Liver (tissue), 9 donors: ENCODE data around the gene CCDC192. TPM values are rescaled to one million over a fixed set of nuclear protein-coding genes. Genes with fewer than 3 reads are reported as not detected.

Source experiments
- DNase-seq: peaks from one replicate; pipeline ENCODE4 v3.0.0-alpha.2; 2017; ENCODE audit warnings: low spot score
- H3K27ac ChIP-seq, 2 donors: one replicate each; pipeline ENCODE4 v1.7.0; 2013; ENCODE audit warnings: inconsistent platforms in 2 of 2, low read length in 2 of 2, control low read depth in 1 of 2, low read depth in 1 of 2, mild to moderate bottlenecking in 1 of 2
- H3K27me3 ChIP-seq, 4 donors: one replicate each; pipeline versions ENCODE4 v1.6.1 to v1.7.0; 2013; ENCODE audit warnings: low read length in 3 of 4, inconsistent platforms in 1 of 4, mild to moderate bottlenecking in 1 of 4, moderate library complexity in 1 of 4; ENCODE audit not compliant: control insufficient read depth in 4 of 4, insufficient read depth in 4 of 4
- H3K36me3 ChIP-seq, 4 donors: one replicate each; pipeline versions ENCODE4 v1.6.1 to v1.7.0; 2013; ENCODE audit warnings: low read length in 3 of 4, mild to moderate bottlenecking in 3 of 4, low read depth in 1 of 4, moderate library complexity in 1 of 4; ENCODE audit not compliant: control insufficient read depth in 4 of 4, insufficient read depth in 3 of 4
- H3K4me1 ChIP-seq, 4 donors: one replicate each; pipeline versions ENCODE4 v1.6.1 to v1.7.0; 2013; ENCODE audit warnings: low read length in 3 of 4, mild to moderate bottlenecking in 3 of 4, moderate library complexity in 1 of 4; ENCODE audit not compliant: control insufficient read depth in 4 of 4, insufficient read depth in 4 of 4
- H3K4me3 ChIP-seq, 3 donors: one replicate each; pipeline versions ENCODE4 v1.6.1 to v1.7.0; 2013; ENCODE audit warnings: low read length in 3 of 3, control low read depth in 1 of 3, low read depth in 1 of 3, mild to moderate bottlenecking in 1 of 3
- H3K9ac ChIP-seq, 2 donors: one replicate each; pipeline ENCODE4 v1.7.0; 2013; ENCODE audit warnings: low read length in 2 of 2, mild to moderate bottlenecking in 2 of 2, moderate library complexity in 2 of 2, control low read depth in 1 of 2, low read depth in 1 of 2
- H3K9me3 ChIP-seq, 4 donors: one replicate each; pipeline versions ENCODE4 v1.6.1 to v1.7.0; 2013; ENCODE audit warnings: low read length in 3 of 4; ENCODE audit not compliant: control insufficient read depth in 4 of 4
- EGR1 ChIP-seq, 2 donors: IDR thresholded peaks; 2 replicates each; pipeline ENCODE4 v1.6.1; 2016 to 2018; ENCODE audit warnings: antibody characterized with exemption in 2 of 2, low read depth in 2 of 2
- FOXA1 ChIP-seq: IDR thresholded peaks from 2 replicates; pipeline ENCODE4 v1.6.1; 2016; ENCODE audit warnings: antibody characterized with exemption
- FOXA2 ChIP-seq: IDR thresholded peaks from 2 replicates; pipeline ENCODE4 v1.6.1; 2016; ENCODE audit warnings: antibody characterized with exemption
- HNF4A ChIP-seq, 2 donors: conservative IDR thresholded peaks; 2 replicates each; pipeline ENCODE4 v1.6.1; 2016; ENCODE audit warnings: antibody characterized with exemption in 2 of 2, mild to moderate bottlenecking in 2 of 2
- HNF4G ChIP-seq: IDR thresholded peaks from 2 replicates; pipeline ENCODE4 v1.6.1; 2016; ENCODE audit warnings: antibody characterized with exemption
- JUND ChIP-seq, 2 donors: IDR thresholded peaks; 2 replicates each; pipeline ENCODE4 v1.6.1; 2016; ENCODE audit warnings: antibody characterized with exemption in 2 of 2
- MAX ChIP-seq: IDR thresholded peaks from 2 replicates; pipeline ENCODE4 v1.6.1; 2016; ENCODE audit warnings: antibody characterized with exemption
- NR2F2 ChIP-seq: IDR thresholded peaks from 2 replicates; pipeline ENCODE4 v1.6.1; 2016; ENCODE audit warnings: antibody characterized with exemption
- RAD21 ChIP-seq, 2 donors: IDR thresholded peaks; 2 replicates each; pipeline ENCODE4 v1.6.1; 2016; ENCODE audit warnings: antibody characterized with exemption in 2 of 2, mild to moderate bottlenecking in 2 of 2
- REST ChIP-seq: IDR thresholded peaks from 2 replicates; pipeline ENCODE4 v1.6.1; 2016; ENCODE audit warnings: antibody characterized with exemption, mild to moderate bottlenecking
- RXRA ChIP-seq, 2 donors: IDR thresholded peaks; 2 replicates each; pipeline ENCODE4 v1.6.1; 2017 to 2018; ENCODE audit warnings: antibody characterized with exemption in 2 of 2, mild to moderate bottlenecking in 1 of 2
- SP1 ChIP-seq: IDR thresholded peaks from 2 replicates; pipeline ENCODE4 v1.6.1; 2018; ENCODE audit warnings: antibody characterized with exemption, mild to moderate bottlenecking
- TAF1 ChIP-seq: conservative IDR thresholded peaks from 2 replicates; pipeline ENCODE4 v1.6.1; 2016; ENCODE audit warnings: antibody characterized with exemption, mild to moderate bottlenecking
- YY1 ChIP-seq: IDR thresholded peaks from 2 replicates; pipeline ENCODE4 v1.6.1; 2016; ENCODE audit warnings: antibody characterized with exemption, mild to moderate bottlenecking
- WGBS: extraction: QIAGEN DNeasy Blood & Tissue Kit; methylation state at CpG from one replicate; pipeline ENCODE4 v1.1.7; 2013; 5-methylcytosine and 5-hydroxymethylcytosine counted together
- polyA plus RNA-seq, 2 donors: library from polyadenylated mRNA; stranded (reverse) in 1 of 2; unstranded in 1 of 2; fragments of 200-250 nt in 1 of 2; fragments of >200 nt in 1 of 2; fragmentation: Nextera tagmentation in 1 of 2; extraction: Ambion mirVana in 1 of 2; gene quantifications; one replicate each; pipeline versions ENCODE4 v1.2.1 to v1.2.3, GENCODE V29; 2013 to 2015
- total RNA-seq, 2 donors: library from RNA; depleted of rRNA; stranded (reverse); fragments of >200 nt; gene quantifications; one replicate each; pipeline ENCODE4 v1.2.3, GENCODE V29; 2014
- TF ChIP-seq, protein P1 (sequence below): fragments of 150-350 bp; IDR thresholded peaks from 2 replicates; pipeline ENCODE4 v1.5.1; 2017; ENCODE audit warnings: improper control_type of control experiment, low read depth, low read length; ENCODE audit not compliant: missing input control
- TF ChIP-seq, protein P2 (sequence below): IDR thresholded peaks from 2 replicates; pipeline ENCODE4 v1.6.1; 2016; ENCODE audit warnings: antibody characterized with exemption
- TF ChIP-seq, protein P3 (sequence below): IDR thresholded peaks from 2 replicates; pipeline ENCODE4 v1.6.1; 2016; ENCODE audit warnings: antibody characterized with exemption
- donor health status: healthy.
- donor health status: healthy.
- donor health status: healthy.
- donor health status: healthy.
- donor health status: healthy.

Gene CCDC192
- total and polyA plus RNA-seq, 4 donors, result not detected

GRCh38 chr5:127970854-127971425, 267.7 kb downstream of the CCDC192 start:
- H3K36me3 ChIP-seq, result no peaks in the 10 kb centered on the region
- 82% methylated on average over 2 of the region's 2 CpGs for WGBS
- no peak overlapping the region for H3K9ac ChIP-seq
- TF ChIP-seq, protein P1, sequence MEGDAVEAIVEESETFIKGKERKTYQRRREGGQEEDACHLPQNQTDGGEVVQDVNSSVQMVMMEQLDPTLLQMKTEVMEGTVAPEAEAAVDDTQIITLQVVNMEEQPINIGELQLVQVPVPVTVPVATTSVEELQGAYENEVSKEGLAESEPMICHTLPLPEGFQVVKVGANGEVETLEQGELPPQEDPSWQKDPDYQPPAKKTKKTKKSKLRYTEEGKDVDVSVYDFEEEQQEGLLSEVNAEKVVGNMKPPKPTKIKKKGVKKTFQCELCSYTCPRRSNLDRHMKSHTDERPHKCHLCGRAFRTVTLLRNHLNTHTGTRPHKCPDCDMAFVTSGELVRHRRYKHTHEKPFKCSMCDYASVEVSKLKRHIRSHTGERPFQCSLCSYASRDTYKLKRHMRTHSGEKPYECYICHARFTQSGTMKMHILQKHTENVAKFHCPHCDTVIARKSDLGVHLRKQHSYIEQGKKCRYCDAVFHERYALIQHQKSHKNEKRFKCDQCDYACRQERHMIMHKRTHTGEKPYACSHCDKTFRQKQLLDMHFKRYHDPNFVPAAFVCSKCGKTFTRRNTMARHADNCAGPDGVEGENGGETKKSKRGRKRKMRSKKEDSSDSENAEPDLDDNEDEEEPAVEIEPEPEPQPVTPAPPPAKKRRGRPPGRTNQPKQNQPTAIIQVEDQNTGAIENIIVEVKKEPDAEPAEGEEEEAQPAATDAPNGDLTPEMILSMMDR, result no peak
- TF ChIP-seq TAF1, result no peak
- TF ChIP-seq SP1, result no peak
- TF ChIP-seq JUND (IDR thresholded peaks at IDR 0.05), result no peak
- TF ChIP-seq NR2F2, result no peak
- no peak for TF ChIP-seq YY1
- no peak for TF ChIP-seq RAD21 (IDR thresholded peaks at IDR 0.05)
- no peak for TF ChIP-seq MAX
- TF ChIP-seq, protein P2, sequence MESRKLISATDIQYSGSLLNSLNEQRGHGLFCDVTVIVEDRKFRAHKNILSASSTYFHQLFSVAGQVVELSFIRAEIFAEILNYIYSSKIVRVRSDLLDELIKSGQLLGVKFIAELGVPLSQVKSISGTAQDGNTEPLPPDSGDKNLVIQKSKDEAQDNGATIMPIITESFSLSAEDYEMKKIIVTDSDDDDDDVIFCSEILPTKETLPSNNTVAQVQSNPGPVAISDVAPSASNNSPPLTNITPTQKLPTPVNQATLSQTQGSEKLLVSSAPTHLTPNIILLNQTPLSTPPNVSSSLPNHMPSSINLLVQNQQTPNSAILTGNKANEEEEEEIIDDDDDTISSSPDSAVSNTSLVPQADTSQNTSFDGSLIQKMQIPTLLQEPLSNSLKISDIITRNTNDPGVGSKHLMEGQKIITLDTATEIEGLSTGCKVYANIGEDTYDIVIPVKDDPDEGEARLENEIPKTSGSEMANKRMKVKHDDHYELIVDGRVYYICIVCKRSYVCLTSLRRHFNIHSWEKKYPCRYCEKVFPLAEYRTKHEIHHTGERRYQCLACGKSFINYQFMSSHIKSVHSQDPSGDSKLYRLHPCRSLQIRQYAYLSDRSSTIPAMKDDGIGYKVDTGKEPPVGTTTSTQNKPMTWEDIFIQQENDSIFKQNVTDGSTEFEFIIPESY, result no peak
- no peak for TF ChIP-seq FOXA2
- no peak for TF ChIP-seq HNF4G
- TF ChIP-seq FOXA1, result no peak
- TF ChIP-seq, protein P3, sequence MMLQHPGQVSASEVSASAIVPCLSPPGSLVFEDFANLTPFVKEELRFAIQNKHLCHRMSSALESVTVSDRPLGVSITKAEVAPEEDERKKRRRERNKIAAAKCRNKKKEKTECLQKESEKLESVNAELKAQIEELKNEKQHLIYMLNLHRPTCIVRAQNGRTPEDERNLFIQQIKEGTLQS, result no peak
- TF ChIP-seq EGR1 (IDR thresholded peaks at IDR 0.05; ENCODE audit: low read depth in 2 of 2), result no peak
- TF ChIP-seq REST, result no peak
- H3K4me3 ChIP-seq, result no peak overlapping the region
- no peak for DNase-seq
- H3K4me1 ChIP-seq, result no peaks in the 10 kb centered on the region
- no peak overlapping the region for H3K27ac ChIP-seq
- H3K27me3 ChIP-seq, result no peaks in the 10 kb centered on the region
- H3K9me3 ChIP-seq, result peaks cover 0 to 2% (median 0%) of the 10 kb centered on the region in 4 donors

GRCh38 chr5:127975961-127976360, 272.8 kb downstream of the CCDC192 start:
- WGBS, result 97% methylated on average over 2 of the region's 2 CpGs
- Histone ChIP-seq H3K4me3 (no peak overlapping the region), H3K36me3 (no peaks in the 10 kb centered on the region), H3K9ac (no peak overlapping the region), H3K27ac (no peak overlapping the region), H3K9me3 (no peaks in the 10 kb centered on the region), H3K27me3 (no peaks in the 10 kb centered on the region), H3K4me1 (peaks cover 0 to 2% (median 0%) of the 10 kb centered on the region in 4 donors)
- DNase-seq, result no peak
- TF ChIP-seq RXRA (IDR thresholded peaks at IDR 0.05) (no peak), SP1 (no peak), REST (no peak), MAX (no peak), RAD21 (IDR thresholded peaks at IDR 0.05) (no peak), EGR1 (IDR thresholded peaks at IDR 0.05; ENCODE audit: low read depth in 2 of 2) (no peak), HNF4A (conservative IDR thresholded peaks at IDR 0.05) (no peak), FOXA1 (no peak), FOXA2 (no peak), YY1 (no peak), HNF4G (no peak)
- TF ChIP-seq, protein P2, result no peak
- TF ChIP-seq, protein P3, result no peak
